Putamen (tissue), 1 donor: Measurements from ENCODE around the gene SPEM1.

Experiments used
- DNase-seq: peaks from one replicate; pipeline ENCODE4 v3.0.0-alpha.2; 2016; ENCODE audit warnings: low spot score

Gene SPEM1

GRCh38 chr17:7398612-7399011 lies 21.5 kb upstream of the SPEM1 start:
- DNase-seq = no peak

GRCh38 chr17:7403043-7403726 lies 16.9 kb upstream of the SPEM1 start:
- DNase-seq = no peak

GRCh38 chr17:7403727-7403976 lies 16.5 kb upstream of the SPEM1 start:
- DNase-seq = no peak

- peak; percentile 100 for DNase-seq
These were observed 16.0 kb upstream of the SPEM1 start, which contains the start of gene TMEM256 for GRCh38 chr17:7403977-7404736. Gene TMEM256, minus strand, starts transcription at chr17:7404097. Its CDS starts 13 bp downstream, at chr17:7404084.

- no peak for DNase-seq
These were observed 15.3 kb upstream of the SPEM1 start for GRCh38 chr17:7404737-7405349.

- DNase-seq = peak; percentile 42
These were observed 14.5 kb upstream of the SPEM1 start for GRCh38 chr17:7405350-7406234.

- no peak for DNase-seq
These were observed 13.8 kb upstream of the SPEM1 start for GRCh38 chr17:7406235-7406825.

- DNase-seq = no peak
These were observed 13.0 kb upstream of the SPEM1 start for GRCh38 chr17:7407082-7407481.

- no peak for DNase-seq
These were observed 12.5 kb upstream of the SPEM1 start, which contains the start of gene NLGN2 for GRCh38 chr17:7407485-7408251. Gene NLGN2, plus strand, starts transcription at chr17:7407845. Its CDS starts 411 bp downstream, at chr17:7408256.

- no peak for DNase-seq
These were observed 11.8 kb upstream of the SPEM1 start for GRCh38 chr17:7408252-7408727.

- no peak for DNase-seq
These were observed 11.3 kb upstream of the SPEM1 start for GRCh38 chr17:7408863-7409262.

GRCh38 chr17:7409716-7410115 lies 10.4 kb upstream of the SPEM1 start:
- DNase-seq = no peak

GRCh38 chr17:7410634-7411426 lies 9.3 kb upstream of the SPEM1 start:
- DNase-seq = no peak

- no peak for DNase-seq
These were observed 8.7 kb upstream of the SPEM1 start for GRCh38 chr17:7411427-7411750.

- DNase-seq = no peak
These were observed 6.7 kb upstream of the SPEM1 start for GRCh38 chr17:7413346-7413985.

GRCh38 chr17:7414837-7415236 lies 5.3 kb upstream of the SPEM1 start:
- DNase-seq = no peak

- DNase-seq = no peak
These were observed 4.3 kb upstream of the SPEM1 start for GRCh38 chr17:7415784-7416183.

GRCh38 chr17:7416323-7416722 lies 3.8 kb upstream of the SPEM1 start:
- no peak for DNase-seq

- no peak for DNase-seq
These were observed 3.0 kb upstream of the SPEM1 start for GRCh38 chr17:7417056-7417655.
